ENCODE results near the gene GNB1. TPM values are rescaled to one million over a fixed set of nuclear protein-coding genes. Genes with fewer than 3 reads are reported as not detected.

GNB1 gene
- total and polyA plus RNA-seq, 12 donors: 64.9 to 228 (median 168) TPM

GRCh38 chr1:1786836-1787605 is 103.9 kb downstream of the GNB1 start:
- no peak overlapping the region for H3K4me3 ChIP-seq
- H3K4me1 ChIP-seq: peaks cover 21 to 41% (median 31%) of the 10 kb centered on the region in 9 donors
- H3K36me3 ChIP-seq: peaks cover 4 to 87% (median 55%) of the 10 kb centered on the region in 9 donors
- H3K27ac ChIP-seq: no peak overlapping the region
- ATAC-seq (no peak), DNase-seq (no peak)
- no peak for TF ChIP-seq CTCF (IDR thresholded peaks at IDR 0.05)
- no peaks in the 10 kb centered on the region for H3K27me3 ChIP-seq
- no peaks in the 10 kb centered on the region for H3K9me3 ChIP-seq
- intact Hi-C loops (cut with DNase I): loop anchor here in 2 of 10 donors (5.0 to 10.0 kb wide), 2 partner anchors 100 to 118 kb away; no protein-coding TSS in a partner anchor
- WGBS, 2 donors: 85 to 88% methylated on average over 20 of the region's 20 CpGs

GRCh38 chr1:1785666-1786065 is 105.2 kb downstream of the GNB1 start:
- Histone ChIP-seq H3K36me3 (peaks cover 4 to 73% (median 55%) of the 10 kb centered on the region in 9 donors), H3K27me3 (no peaks in the 10 kb centered on the region), H3K4me3 (no peak overlapping the region), H3K4me1 (peaks cover 22 to 54% (median 44%) of the 10 kb centered on the region in 9 donors), H3K27ac (no peak overlapping the region), H3K9me3 (no peaks in the 10 kb centered on the region)
- WGBS, 2 donors: 90 to 91% methylated on average over 10 of the region's 10 CpGs
- intact Hi-C loops (cut with DNase I): loop anchor here in 2 of 10 donors (5.0 to 10.0 kb wide), 2 partner anchors 102 to 119 kb away; no protein-coding TSS in a partner anchor
- no peak for TF ChIP-seq CTCF (IDR thresholded peaks at IDR 0.05)
- ATAC-seq: no peak
- no peak for DNase-seq

- H3K4me1 ChIP-seq: peaks cover 22 to 61% (median 51%) of the 10 kb centered on the region in 9 donors
Measured at GRCh38 chr1:1784933-1785332, 106.0 kb downstream of the GNB1 start.

More at GRCh38 chr1:1784933-1785332, 106.0 kb downstream of the GNB1 start:
- no peak for ATAC-seq
- WGBS, 2 donors: 96% methylated on average over 13 of the region's 13 CpGs
- DNase-seq: no peak
- no peak for TF ChIP-seq CTCF (IDR thresholded peaks at IDR 0.05)
- H3K27ac ChIP-seq: peak overlapping the region in 1 of 10 donors; percentile 10
- H3K9me3 ChIP-seq: no peaks in the 10 kb centered on the region
- intact Hi-C loops (cut with DNase I): loop anchor here in 5 of 10 donors (5.0 to 10.0 kb wide), 5 partner anchors 72 to 122 kb away; partner anchors contain the start of gene GNB1 (in 1 of the 5)
- no peak overlapping the region for H3K4me3 ChIP-seq
- H3K36me3 ChIP-seq: peaks cover 0 to 66% (median 49%) of the 10 kb centered on the region in 9 donors
- H3K27me3 ChIP-seq: no peaks in the 10 kb centered on the region

Measured in heart right ventricle (tissue), 16 donors.